ENCODE results near the gene C1QTNF2.

DNA sequence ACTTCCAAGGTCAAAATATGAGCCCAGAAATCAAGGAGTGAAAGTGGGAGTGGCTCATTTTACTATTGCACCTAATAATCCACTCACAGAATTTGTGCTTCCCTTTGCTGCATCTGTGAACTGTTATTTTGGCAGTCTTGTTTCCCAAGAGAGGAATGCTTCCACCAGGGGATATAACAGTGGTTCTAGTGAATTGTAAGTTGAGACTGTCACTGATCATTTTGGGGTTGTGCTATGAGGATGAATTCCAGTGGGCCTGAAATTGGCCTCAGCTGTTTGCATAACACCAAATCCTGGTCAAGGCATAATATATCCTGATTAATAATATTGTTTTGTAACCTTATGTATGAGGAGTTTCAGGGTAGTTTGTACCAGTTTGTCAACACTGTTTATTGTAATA, 15.1 kb upstream of the C1QTNF2 start:
- TF ChIP-seq, protein P1, sequence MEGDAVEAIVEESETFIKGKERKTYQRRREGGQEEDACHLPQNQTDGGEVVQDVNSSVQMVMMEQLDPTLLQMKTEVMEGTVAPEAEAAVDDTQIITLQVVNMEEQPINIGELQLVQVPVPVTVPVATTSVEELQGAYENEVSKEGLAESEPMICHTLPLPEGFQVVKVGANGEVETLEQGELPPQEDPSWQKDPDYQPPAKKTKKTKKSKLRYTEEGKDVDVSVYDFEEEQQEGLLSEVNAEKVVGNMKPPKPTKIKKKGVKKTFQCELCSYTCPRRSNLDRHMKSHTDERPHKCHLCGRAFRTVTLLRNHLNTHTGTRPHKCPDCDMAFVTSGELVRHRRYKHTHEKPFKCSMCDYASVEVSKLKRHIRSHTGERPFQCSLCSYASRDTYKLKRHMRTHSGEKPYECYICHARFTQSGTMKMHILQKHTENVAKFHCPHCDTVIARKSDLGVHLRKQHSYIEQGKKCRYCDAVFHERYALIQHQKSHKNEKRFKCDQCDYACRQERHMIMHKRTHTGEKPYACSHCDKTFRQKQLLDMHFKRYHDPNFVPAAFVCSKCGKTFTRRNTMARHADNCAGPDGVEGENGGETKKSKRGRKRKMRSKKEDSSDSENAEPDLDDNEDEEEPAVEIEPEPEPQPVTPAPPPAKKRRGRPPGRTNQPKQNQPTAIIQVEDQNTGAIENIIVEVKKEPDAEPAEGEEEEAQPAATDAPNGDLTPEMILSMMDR (IDR thresholded peaks at IDR 0.05), result no peak
- TF ChIP-seq POLR2A (IDR thresholded peaks at IDR 0.05), result no peak
